Renal cortex interstitium (tissue), 11 donors: ENCODE data around the gene CTBP2. TPM values are rescaled to one million over a fixed set of nuclear protein-coding genes. Genes with fewer than 3 reads are reported as not detected.
A peak's percentile ranks its signal among the peaks of the same experiment; 100 is the strongest.
"Not testable (repeated sequence)": the region's sequence is repeated elsewhere in the genome, so short reads cannot be mapped to it uniquely, and the experiment has no call there.

Experiments
- DNase-seq, 11 donors: peaks; one replicate each; pipeline ENCODE4 v3.0.0-alpha.2; 2013; ENCODE audit warnings: low read depth in 9 of 11, low spot score in 4 of 11; ENCODE audit errors: extremely low read depth in 1 of 11
- polyA plus RNA-seq, 3 donors: library from polyadenylated mRNA; unstranded; fragments of 120-200 nt; gene quantifications; one replicate each; pipeline ENCODE4 v1.2.1, GENCODE V29; 2013; ENCODE audit not compliant: insufficient read length in 3 of 3

The CTBP2 gene
- polyA plus RNA-seq, 3 donors = 89.2 to 101 (median 93.0) TPM

DNA sequence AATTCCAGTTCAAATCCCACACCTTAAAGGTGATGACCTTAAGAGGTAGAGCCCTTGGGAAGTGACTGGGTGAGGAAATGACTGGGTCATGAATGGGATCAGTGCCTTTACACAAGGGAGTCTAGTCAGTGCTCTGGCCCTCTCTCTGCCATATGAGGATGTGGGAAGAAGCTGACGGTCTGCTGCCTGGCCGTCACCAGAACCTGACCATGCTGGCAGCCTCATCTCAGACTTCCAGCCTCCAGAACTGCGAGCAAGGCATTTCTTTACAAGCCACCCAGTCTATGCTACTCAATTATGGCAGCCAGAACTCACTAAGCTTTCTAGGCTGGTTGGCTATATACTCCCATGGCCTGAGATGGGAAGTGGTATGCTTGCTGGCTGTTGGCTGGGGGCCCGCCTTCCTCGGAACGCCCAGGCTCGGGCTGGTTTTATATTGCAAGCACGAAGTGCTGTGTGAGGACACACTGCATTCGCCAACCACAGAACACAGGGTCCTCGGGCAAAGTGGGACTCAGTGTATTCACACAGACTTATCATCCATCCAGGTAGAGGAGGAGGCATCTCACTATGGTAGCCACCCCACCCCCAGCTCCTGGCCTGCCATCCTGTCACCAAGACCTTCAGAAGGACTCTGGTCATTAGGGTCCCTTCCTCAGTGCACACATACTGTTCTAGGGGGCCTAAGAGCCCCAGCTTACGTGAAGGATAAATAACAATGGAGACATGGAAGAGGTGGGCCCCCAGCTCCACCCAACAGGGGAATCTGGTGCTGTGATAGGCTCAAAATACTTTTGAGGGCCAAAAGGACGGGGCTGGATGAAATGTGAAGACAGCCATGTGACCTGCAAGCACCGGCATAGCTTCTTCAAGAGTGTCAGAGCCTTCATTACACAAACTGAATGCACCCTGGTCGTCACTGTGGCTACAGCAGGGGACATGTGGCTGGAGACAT, 169.4 kb downstream of the CTBP2 start:
- no peak for DNase-seq

DNA sequence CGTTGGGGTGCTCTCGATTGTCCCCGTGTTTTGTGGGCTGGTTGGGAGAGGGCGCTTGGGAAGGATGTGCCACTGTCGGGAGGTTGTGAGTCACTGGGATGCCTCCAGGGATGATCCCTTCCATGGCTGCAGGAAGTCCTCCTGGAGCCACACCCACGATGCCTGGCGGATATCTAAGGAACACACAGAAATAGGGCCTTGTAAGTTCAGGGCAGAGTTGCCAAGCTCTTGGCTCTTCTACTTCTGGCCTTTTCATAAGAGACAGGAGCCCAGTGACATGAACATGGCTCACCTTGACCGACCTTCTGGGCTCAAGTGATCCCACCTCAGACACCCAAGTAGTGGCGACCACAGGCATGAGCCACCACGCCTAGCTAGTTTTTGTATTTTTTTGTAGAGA, 170.8 kb downstream of the CTBP2 start:
- DNase-seq = no peak

DNA sequence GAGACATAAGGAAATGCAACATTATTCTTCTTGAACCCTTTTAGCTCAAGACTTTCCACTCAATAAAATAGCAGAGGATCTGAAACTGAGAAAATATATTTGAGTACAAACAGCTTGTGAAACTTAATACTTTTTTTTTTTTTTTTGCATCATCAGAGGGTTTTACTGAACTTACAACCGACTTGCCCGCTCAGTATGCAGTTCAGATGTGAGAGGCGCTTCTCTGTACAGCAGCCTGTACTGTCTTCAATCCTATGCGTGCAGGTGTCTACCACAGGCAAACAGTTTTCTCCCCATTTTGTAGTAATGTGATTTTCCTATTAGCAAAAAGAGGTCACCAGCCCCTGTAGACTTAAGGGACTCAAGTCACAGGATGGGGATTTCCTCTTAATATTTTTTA, 171.6 kb downstream of the CTBP2 start:
- not testable (repeated sequence) for DNase-seq

DNA sequence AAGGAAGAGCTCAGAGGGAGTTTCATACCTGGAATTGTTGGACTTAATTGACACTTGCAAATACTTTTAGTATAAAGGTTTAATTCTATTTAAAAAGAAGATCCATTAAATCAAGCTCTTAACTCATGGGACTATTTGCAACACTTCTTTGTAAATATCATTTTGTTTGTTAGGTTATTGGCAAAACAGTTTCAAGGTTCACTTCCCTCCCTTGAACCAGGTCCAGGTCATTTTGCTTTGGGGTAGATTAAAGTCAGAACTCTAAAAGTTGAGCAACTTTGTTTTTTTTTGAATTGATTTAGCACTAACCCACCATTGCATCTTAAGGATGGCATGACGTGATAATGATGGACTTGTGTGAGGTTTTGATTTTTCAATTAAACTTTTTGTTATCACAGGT, 172.6 kb downstream of the CTBP2 start:
- DNase-seq = no peak

DNA sequence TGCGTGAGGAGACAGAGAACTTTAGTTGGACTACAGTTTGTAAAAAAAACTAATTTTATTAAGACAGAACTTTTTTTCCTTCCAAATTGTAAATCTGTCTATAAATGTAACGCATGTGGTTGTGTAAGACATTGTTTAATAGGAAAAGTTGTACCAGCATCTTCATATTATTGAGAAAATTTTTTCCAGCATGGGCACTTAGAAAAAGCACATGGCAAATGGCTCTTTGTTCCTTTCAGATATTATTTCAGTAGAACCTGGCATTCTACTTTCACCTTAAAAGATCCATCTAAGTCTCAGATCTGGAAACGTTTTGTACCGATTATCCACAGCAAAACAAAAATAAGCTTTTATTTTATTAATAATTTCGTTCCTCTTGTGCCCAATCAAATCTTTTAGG, 175.2 kb downstream of the CTBP2 start:
- DNase-seq = no peak

DNA sequence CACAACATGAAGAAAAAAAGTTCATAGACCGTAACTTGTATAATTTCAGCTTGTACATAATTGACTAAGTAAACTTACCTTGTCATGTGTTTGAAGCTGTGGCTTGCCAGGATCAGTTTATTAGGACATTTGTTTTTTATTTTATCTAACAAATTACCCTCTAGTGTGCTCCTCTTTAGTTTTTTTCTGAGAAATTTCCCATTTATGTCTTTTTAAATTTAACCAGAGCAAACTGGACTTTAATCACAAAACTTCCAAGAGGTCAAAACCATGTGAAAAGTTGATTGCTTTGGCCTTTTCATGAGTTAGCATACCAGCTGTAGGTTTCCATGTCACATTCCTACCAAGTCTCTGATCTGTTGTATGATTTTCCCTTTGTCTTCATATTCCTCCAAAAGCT, 176.0 kb downstream of the CTBP2 start:
- no peak for DNase-seq

DNA sequence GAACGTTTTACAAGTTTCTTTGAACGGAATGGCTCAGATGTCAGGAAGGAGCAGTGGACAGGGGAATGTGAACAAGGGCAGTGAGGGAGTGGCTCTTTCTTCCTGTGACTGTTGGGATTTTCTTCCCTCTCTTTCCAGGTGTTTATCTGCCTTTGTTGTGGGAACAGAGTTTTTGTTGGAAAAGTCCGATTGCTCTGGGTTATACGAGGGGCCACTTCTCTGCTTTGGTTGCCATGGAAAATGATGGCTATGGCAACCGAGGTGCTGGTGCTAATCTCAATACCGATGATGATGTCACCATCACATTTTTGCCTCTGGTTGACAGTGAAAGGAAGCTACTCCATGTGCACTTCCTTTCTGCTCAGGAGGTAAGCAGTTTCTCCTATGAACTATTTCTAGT, 177.0 kb downstream of the CTBP2 start:
- peak in 1 of 11 donors; percentile 30 for DNase-seq

DNA sequence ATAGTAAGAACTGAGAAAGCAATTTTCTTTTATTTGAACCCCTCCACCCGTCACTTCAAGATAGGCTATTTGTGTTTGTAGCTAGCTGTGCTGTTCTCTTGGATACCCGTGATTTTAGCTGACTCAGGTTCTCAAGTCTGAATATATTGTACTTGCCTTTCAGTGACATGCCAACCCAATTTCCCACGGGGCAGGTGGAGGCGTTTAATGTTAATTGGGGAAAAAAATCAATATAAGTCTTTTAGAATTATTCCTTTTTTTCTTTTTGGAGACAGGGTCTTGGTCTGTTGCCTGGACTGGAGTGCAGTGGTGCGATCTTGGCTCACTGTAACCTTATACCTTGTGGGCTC, 182.0 kb downstream of the CTBP2 start:
- no peak for DNase-seq

DNA sequence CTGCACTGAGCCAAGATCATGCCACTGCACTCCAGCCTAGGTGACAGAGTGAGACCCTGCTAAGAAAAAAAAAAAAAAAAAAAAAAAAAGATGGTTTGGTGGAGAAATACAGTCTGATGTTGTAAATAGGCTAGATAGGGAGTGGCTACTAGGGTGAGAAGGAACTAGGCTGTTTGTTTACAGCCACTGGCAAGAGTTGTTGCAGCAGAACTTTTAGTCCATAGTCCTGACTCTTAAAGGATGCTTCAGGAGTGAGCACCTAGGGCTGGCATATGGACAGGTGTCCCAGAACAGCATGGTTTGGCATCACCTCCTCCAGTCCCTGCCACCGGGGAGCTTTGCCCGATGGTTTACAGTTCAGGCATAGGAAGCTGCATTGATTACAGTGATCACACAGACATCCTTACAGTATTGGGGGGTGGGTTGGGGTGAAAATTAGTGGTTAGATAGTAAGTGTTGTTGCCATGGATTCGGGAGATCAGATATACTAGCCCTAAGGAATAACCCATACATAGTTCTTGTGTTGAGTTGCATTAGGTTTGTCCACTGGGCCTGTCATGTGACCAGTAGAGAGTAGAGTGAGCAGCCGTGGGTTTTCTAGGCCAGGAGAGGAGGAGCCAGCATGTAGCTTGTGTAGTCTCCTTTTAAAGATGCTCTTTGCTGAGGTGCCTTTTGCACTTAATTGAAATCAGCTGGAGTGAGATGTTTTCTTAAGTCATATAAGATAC, 182.6 kb downstream of the CTBP2 start:
- no peak for DNase-seq

DNA sequence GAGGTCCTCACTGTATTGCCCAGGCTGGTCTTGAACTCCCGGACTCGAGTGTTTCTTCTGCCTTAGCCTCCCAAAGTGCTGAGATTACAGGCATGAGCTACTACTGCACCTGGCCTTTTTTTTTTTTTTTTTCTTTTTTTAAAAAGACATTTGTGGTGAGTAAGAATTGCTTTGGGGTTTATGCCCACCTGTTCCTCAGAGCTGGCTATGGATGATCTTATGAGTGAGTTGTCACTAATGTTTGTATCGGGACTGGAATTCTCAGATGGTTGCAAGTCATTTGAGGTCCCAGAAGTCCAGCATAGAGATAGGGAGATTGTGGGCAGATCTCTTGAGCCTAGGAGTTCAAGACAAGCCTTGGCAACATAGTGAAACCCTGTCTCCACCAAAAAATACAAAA, 183.2 kb downstream of the CTBP2 start:
- no peak for DNase-seq

DNA sequence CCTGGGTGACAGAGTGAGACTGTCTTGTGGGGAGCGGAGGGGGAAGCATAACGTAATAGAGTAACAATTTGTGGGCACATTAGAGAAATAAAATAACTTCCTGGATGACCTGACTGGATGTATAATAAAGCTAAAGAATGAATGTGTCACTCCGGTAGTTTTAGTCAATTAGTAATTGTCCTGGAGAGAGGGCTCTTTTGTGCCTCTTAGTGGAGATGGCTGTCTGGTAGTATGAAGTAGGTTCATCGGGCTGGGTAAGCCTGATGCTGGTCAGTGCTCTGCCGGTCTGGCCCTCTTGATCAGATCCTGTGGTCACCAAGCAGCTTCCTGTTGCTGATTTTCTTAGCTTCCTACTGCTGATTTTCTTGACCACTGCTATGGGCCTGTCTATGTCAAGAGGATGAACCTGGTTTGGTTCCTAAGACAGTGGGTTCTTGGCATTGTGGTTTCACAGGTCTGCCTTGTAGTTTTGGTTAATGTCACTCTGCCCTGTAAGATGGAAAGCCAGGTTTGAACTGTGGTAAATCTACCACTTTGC, 184.3 kb downstream of the CTBP2 start:
- no peak for DNase-seq

DNA sequence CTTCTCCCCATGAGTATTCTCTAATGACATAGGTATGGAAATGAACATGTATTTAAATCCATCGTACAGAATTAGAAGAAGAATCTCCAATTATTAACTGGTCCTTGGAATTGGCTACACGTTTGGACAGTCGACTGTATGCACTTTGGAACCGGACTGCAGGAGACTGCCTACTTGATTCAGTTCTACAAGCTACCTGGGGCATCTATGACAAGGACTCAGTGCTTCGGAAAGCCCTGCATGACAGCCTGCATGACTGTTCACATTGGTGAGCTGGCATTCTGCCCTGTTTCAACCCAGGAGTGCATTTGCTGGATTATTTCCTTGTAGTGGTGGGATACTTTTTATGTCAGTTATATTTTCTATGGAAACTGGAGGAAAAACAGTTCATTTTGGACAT, 186.2 kb downstream of the CTBP2 start:
- DNase-seq = no peak

DNA sequence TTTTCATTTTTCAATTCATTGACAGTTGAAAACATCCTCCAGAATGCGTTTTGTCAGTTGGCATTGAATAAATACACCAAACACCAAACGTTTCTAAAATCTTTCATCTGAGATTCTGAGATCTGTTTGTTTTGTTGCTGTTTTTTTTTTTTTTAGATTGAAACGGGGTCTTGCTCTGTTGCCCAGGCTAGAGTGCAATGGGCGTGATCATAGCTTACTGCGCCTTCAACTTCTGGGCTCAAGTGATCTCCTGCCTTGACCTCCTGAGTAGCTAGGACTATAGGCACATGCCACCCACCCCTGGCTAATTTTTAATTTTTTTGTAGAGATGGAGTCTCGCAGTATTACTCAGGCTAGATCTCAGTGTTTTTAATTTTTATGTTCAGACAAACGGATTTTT, 187.7 kb downstream of the CTBP2 start:
- no peak for DNase-seq

DNA sequence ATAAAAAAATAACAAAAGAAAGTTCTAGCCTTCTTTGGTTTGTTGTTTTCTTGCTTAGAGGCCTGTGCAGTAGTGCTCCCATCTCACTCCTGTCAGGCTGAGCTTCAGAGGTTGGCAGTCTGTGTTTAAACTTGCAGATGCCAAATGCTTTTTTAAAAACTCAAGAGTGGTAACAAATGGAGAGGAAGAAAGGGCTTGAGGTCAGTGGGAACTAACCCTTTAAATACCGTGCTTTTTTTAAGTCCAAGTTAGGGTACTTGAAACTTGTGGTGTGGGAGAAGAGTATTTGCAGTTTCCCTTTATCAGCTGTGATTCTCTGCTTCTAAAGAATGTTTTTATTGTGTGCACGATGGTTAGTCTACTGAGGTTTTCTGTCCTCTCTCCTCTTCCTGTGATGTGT, 189.1 kb downstream of the CTBP2 start:
- DNase-seq = no peak

DNA sequence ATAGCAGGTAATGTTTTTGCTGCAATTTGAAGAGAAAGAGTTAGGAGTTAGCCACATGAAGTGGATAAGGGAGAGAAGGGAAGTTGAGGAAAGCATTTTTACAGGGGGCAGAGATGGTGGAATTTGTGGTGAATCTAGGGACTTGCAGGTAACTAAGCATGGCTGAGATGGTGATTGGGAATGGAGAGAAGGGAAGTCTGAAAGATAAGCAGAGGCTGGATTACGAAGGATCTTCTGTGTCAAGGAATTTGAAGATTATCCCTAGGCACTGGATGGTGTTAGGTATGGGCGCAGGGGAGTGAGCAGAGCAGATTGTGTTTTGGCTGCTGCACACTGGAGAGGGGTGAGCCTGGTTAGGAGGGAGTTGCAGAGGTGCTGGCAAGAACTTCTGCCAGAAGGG, 193.1 kb downstream of the CTBP2 start:
- DNase-seq = no peak

DNA sequence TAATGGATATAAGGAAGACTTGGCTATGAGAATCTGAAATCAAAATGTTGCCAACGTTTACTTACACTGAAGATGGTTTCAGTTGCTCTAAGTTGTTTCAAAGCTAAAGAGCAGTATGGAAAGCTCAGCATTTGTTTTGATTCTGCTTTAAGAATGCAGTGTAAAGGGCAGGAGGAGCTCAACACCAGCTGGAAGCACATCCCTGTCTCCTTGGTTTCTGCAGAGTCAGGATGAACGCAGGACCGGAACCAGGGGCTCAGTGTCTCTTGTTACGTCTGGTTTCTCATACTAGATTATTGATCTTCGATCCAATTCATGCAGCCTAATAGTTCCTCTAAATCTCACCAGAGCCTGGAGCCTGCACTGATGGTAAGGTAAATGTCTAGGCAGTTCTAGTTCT, 194.4 kb downstream of the CTBP2 start:
- DNase-seq = no peak

DNA sequence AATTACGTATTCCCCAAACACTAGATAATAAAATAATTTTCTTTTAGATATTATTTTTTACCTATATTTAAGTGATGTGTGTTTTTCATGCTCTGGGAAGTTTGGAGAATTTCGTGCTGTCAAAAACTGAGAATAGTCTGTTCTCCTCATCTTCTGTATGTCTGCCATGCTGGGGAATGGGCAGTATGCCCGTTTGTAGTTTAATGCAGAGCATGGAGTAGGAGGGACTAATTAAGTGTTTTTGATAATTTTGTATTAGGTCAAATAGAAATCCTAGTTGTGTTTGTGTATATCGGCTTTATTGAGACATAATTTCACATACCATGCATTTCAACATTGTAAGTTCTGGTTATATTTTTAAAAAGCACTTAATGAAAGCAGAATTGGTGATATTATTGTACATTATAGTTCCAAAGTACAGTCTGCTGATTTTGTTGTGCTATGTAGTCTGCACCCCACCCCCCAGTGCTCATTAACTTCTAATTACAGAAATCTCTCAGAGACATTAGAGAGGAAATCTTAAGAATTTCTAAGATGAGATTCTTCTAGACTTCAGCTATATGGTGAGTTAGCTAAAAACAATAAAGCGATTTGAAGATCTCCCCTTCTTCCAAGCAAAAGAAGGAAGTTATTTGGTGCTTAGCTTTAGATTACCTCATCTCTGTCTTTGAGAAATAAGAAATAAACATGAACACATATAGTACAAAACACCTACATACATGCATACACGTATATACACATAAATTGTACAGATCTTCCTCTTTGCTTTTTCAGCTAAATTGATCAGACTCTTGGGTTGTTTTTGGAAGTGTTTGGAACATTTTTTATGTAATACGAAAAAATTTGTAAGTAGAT, 196.3 kb downstream of the CTBP2 start:
- no peak for DNase-seq

DNA sequence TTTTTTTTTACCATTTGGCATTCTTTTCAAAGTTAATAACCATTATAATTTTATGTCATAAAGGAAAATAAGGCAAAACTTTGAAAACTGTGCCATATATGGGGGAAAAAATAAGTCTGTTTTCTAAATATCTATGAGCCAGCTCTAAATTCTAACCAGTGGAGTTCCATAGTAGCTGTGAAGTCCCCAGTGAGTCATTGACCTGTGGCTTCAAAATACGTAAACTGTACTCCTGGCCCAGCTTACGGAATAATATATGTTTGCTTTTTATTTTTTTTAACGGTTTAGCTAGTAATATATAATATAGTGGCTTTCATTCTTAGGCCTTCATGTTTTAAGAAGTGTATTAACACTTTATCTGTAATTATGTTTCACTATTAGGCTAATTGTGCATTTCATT, 197.9 kb downstream of the CTBP2 start:
- DNase-seq = no peak

DNA sequence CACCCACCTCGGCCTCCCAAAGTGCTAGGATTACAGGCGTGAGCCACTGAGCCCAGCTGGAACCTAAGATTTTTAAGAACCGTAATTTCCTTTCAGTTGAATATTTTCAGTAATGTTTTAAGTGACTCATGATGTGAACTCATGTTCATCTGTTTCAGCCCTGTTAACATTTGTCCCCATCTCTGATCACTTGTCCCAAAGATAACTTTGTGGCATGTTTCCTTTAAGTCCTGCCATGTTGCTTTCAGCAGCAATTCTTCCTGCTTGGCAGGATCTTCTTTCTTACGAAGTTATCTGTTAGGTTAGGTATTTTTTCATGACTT, 199.2 kb downstream of the CTBP2 start:
- DNase-seq = no peak

DNA sequence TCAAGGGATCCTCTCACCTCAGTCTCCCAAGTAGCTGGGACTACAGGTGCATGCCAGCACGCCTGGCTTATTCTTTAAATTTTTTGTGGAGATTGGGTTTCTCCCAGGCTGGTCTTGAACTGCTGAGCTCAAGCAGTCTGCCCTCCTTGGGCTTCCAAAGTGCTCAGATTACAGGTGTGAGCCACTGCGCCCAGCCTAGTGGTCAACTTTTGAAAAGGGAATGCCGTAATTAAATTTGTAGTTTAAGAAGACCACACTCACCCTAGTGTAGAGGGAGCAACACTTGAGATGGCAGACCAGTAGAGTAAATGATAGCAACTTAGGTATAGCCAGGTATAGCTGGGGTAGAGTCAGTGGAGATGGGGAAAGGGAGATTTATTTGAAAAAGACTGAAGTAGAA, 200.8 kb downstream of the CTBP2 start:
- no peak for DNase-seq
